KMS-11 (cell line): Measurements from ENCODE around the gene PPM1H.

Experiments used
- H2AFZ ChIP-seq: fragments of 200-600 bp; sonication (generic); 2 replicates; pipeline ENCODE4 v1.6.1; 2016; ENCODE audit warnings: antibody characterized with exemption, mixed run types, low read depth
- H3K27ac ChIP-seq: fragments of 200-600 bp; sonication (generic); 2 replicates; pipeline ENCODE4 v1.6.1; 2016; ENCODE audit warnings: mild to moderate bottlenecking, mixed run types
- H3K27me3 ChIP-seq: fragments of 200-600 bp; sonication (generic); 2 replicates; pipeline ENCODE4 v1.6.1; 2017; ENCODE audit warnings: mild to moderate bottlenecking, low read depth, mixed run types, moderate library complexity; ENCODE audit not compliant: insufficient read depth
- H3K36me3 ChIP-seq: fragments of 200-600 bp; sonication (generic); 2 replicates; pipeline ENCODE4 v1.6.1; 2017; ENCODE audit warnings: mild to moderate bottlenecking, mixed run types; ENCODE audit not compliant: insufficient read depth
- H3K4me1 ChIP-seq: fragments of 200-600 bp; sonication (generic); 2 replicates; pipeline ENCODE4 v1.6.1; 2016; ENCODE audit warnings: mild to moderate bottlenecking, low read depth, mixed run types; ENCODE audit not compliant: poor library complexity, severe bottlenecking
- H3K4me2 ChIP-seq: fragments of 200-600 bp; sonication (generic); 2 replicates; pipeline ENCODE4 v1.7.0; 2016; ENCODE audit warnings: mild to moderate bottlenecking, mixed run types
- H3K4me3 ChIP-seq: fragments of 200-600 bp; sonication (generic); IDR thresholded peaks from 2 replicates; pipeline ENCODE4 v1.6.1; 2017; ENCODE audit warnings: low read depth, low read length, mixed read lengths; ENCODE audit not compliant: insufficient read depth
- H3K79me2 ChIP-seq: fragments of 200-600 bp; sonication (generic); 2 replicates; pipeline ENCODE4 v1.6.1; 2016; ENCODE audit warnings: low read depth, mixed run types; ENCODE audit not compliant: insufficient read depth
- H3K9ac ChIP-seq: fragments of 200-600 bp; sonication (generic); 2 replicates; pipeline ENCODE4 v1.6.1; 2016; ENCODE audit warnings: mild to moderate bottlenecking, mixed run types
- H4K20me1 ChIP-seq: fragments of 200-600 bp; sonication (generic); 2 replicates; pipeline ENCODE4 v1.6.1; 2016; ENCODE audit warnings: mild to moderate bottlenecking, mixed run types; ENCODE audit not compliant: insufficient read depth
- TF ChIP-seq, protein P1 (sequence below): fragments of 200-600 bp; sonication (generic); conservative IDR thresholded peaks from 2 replicates; pipeline ENCODE4 v1.6.1; 2017; ENCODE audit warnings: low read depth, mild to moderate bottlenecking, antibody characterized with exemption, low read length, moderate library complexity, mixed read lengths

The PPM1H gene

GRCh38 chr12:62876938-62877548 is 57.9 kb downstream of the PPM1H start:
- Histone ChIP-seq H3K9ac (no peak overlapping the region), H3K27ac (no peak overlapping the region), H3K36me3 (no peaks in the 10 kb centered on the region), H3K4me2 (no peak overlapping the region), H3K27me3 (no peaks in the 10 kb centered on the region), H3K4me3 (no peak overlapping the region), H3K4me1 (peaks cover 18% of the 10 kb centered on the region), H3K79me2 (no peaks in the 10 kb centered on the region), H4K20me1 (no peaks in the 10 kb centered on the region), H2AFZ (no peak overlapping the region)
- TF ChIP-seq, protein P1, sequence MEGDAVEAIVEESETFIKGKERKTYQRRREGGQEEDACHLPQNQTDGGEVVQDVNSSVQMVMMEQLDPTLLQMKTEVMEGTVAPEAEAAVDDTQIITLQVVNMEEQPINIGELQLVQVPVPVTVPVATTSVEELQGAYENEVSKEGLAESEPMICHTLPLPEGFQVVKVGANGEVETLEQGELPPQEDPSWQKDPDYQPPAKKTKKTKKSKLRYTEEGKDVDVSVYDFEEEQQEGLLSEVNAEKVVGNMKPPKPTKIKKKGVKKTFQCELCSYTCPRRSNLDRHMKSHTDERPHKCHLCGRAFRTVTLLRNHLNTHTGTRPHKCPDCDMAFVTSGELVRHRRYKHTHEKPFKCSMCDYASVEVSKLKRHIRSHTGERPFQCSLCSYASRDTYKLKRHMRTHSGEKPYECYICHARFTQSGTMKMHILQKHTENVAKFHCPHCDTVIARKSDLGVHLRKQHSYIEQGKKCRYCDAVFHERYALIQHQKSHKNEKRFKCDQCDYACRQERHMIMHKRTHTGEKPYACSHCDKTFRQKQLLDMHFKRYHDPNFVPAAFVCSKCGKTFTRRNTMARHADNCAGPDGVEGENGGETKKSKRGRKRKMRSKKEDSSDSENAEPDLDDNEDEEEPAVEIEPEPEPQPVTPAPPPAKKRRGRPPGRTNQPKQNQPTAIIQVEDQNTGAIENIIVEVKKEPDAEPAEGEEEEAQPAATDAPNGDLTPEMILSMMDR, result no peak

DNA sequence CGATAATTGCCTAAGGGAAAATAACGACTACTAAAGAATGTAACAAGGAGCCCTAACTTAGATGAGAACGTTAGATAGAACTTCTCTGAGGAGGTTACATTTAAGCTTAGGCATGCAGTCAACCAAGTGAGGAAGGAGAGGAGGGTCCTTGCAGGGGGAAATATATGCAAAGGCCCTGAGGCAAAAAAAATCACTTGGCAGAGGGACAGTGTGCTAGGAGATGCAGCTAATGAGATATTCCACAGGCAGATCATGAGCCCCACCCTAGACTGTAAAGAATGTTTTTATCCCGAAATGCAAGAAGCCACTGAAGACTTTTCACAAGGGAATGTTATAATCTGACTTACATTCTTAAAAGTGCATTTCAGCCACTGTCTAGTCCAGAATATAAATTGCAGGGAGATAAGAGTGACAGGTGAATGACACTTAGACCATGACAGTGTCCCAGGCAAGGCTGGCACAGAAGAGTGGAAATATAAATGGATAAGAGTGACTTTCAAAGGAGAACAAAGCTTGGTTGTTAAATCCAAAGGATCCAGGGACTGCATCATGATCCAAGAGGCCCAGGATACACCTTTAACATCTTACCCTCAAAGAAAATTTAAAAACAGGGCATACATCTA is 61.0 kb downstream of the PPM1H start:
- Histone ChIP-seq H4K20me1 (no peaks in the 10 kb centered on the region), H3K4me3 (no peak overlapping the region), H3K27ac (no peak overlapping the region), H3K4me1 (no peaks in the 10 kb centered on the region), H3K9ac (no peak overlapping the region), H3K4me2 (no peak overlapping the region), H3K36me3 (no peaks in the 10 kb centered on the region), H3K27me3 (no peaks in the 10 kb centered on the region), H2AFZ (no peak overlapping the region), H3K79me2 (no peaks in the 10 kb centered on the region)
- TF ChIP-seq, protein P1, result no peak

DNA sequence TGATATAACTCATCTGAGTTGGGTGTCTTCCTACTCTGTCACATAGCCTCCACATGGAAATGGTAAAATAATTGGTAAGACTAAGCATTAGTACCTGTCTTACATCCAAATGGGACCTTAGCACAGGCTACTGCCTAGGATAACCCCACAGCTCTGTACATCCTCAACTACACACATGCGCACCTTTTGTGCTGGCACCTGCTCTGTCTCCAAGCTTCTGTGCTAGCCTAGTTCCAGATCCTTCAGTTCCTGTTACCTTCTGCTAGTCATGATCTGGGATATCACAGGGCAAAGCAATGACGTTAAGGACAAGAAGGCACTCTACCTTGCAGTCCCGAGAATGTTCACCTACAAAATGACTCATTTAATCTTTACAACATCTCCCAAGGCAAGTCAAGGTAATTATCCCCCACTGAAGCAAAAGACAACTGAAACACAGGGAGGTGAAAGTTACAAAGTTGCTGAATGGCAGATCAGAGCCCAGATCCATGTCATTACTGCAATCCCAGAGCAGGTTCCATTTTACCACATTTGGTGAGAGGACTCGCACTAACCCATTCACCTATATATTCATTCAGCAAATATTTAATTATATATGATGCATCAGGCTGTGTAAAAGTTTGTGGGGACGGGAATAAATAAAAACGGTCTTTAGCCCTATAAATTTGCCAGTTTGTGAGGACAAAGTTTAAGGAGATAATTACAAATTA is 61.7 kb downstream of the PPM1H start:
- Histone ChIP-seq H3K4me3 (no peak overlapping the region), H3K79me2 (no peaks in the 10 kb centered on the region), H4K20me1 (no peaks in the 10 kb centered on the region), H3K27ac (no peak overlapping the region), H2AFZ (no peak overlapping the region), H3K4me2 (no peak overlapping the region), H3K9ac (no peak overlapping the region), H3K36me3 (no peaks in the 10 kb centered on the region), H3K27me3 (no peaks in the 10 kb centered on the region), H3K4me1 (no peaks in the 10 kb centered on the region)
- TF ChIP-seq, protein P1, result no peak

DNA sequence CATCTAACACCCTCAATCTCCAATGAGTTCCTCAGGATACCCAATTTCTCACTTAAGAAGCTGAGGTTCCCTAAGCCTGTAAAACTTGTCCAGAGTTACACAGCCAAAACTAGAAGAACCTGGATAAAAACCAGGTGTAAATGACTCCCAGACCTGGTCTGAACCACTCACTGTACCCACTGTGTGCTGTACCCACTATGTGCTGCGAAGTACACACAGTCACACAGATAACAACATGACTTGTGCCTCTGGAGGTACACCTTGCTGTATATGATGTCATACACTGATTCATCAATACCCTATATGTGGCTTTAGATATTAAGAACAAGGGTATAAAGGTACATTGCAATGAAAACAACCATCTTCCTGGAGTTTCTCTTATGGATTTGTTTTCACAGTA is 66.1 kb downstream of the PPM1H start:
- Histone ChIP-seq H4K20me1 (no peaks in the 10 kb centered on the region), H3K79me2 (no peaks in the 10 kb centered on the region), H3K36me3 (no peaks in the 10 kb centered on the region), H3K27ac (no peak overlapping the region), H2AFZ (no peak overlapping the region), H3K4me1 (no peaks in the 10 kb centered on the region), H3K4me3 (no peak overlapping the region), H3K4me2 (no peak overlapping the region), H3K27me3 (no peaks in the 10 kb centered on the region), H3K9ac (no peak overlapping the region)
- TF ChIP-seq, protein P1, result no peak
